ENCODE results near the gene UVRAG.
"Not testable (repeated sequence)": the region's sequence is repeated elsewhere in the genome, so short reads cannot be mapped to it uniquely, and the experiment has no call there.

UVRAG gene

GRCh38 chr11:75899806-75900205, 84.8 kb downstream of the UVRAG start:
- DNase-seq (ENCODE audit: low read depth): no peak
- no peak overlapping the region for H3K4me3 ChIP-seq (ENCODE audit: low read depth, low read length)

DNA sequence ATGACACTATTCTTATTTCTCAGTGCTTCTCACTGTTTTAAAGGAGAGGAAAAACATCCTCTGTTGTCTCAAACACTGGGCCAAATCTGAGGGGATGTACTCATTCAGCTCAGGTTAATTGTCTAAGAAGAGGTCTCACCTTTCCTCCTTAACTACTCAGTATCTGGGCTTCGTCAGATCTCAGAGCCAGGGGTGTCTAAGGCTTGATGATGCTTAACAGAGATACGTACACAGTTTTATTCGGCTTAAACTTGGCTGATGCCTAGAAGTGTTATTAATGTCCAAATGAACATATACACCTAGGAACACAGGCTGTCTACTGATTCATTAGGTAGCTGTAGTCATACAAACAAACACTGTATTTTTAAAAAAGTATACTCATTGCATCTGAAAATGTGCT, 85.8 kb downstream of the UVRAG start:
- DNase-seq (ENCODE audit: low read depth): no peak
- no peak overlapping the region for H3K4me3 ChIP-seq (ENCODE audit: low read depth, low read length)

GRCh38 chr11:75902631-75903030, 87.6 kb downstream of the UVRAG start:
- no peak overlapping the region for H3K4me3 ChIP-seq (ENCODE audit: low read depth, low read length)
- DNase-seq (ENCODE audit: low read depth): no peak

GRCh38 chr11:75903276-75903675, 88.3 kb downstream of the UVRAG start:
- no peak overlapping the region for H3K4me3 ChIP-seq (ENCODE audit: low read depth, low read length)
- no peak for DNase-seq (ENCODE audit: low read depth)

DNA sequence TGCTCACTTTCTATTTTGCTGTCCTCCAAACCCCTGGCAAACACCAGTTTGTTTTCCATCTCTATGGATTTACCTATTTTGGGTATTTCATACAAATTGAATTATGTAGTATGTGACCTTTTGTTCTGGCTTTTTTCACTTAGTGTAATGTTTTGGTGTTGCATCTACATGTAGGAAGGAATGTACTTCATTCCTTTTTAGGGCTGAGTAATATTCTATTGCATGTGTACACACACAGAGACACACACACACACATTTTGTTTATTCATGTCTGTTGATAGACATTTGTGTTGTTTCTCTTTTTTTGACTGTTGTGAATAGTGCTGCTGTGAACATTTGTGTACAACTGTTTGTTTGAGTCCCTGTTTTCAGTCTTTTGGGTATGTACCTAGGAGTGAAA, 90.4 kb downstream of the UVRAG start:
- DNase-seq (ENCODE audit: low read depth): no peak
- no peak overlapping the region for H3K4me3 ChIP-seq (ENCODE audit: low read depth, low read length)

DNA sequence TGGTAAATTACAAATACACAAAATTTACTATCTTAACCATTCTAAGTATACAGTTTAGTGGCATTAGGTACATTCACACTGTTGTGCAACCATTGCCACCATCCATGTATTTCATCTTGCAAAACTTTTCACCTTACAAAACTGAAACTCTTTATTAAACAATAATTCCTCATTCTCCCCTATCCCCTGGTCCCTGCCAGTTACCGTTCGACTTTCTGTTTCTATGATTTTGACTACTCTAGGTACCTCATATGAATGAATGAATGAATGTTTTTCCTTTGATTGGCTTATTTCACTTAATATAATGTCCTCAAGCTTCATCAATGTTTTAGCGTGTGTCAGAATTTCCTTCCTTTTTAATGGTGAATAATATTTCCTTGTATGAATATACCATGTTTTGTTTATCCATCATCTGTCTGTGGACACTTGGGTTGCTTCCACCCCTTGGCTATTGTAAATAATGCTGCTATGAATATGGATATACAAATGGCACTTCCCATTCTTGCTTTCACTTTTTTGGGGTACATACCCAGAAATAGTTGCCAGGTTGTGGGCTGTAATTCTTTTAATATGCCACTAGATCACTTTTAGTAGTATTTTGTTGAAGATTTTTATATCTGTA, 93.0 kb downstream of the UVRAG start:
- H3K4me3 ChIP-seq (ENCODE audit: low read depth, low read length): no peak overlapping the region
- no peak for DNase-seq (ENCODE audit: low read depth)

GRCh38 chr11:75910426-75911145, 95.6 kb downstream of the UVRAG start:
- H3K4me3 ChIP-seq (ENCODE audit: low read depth, low read length): no peak overlapping the region
- no peak for DNase-seq (ENCODE audit: low read depth)

GRCh38 chr11:75911459-75911858, 96.4 kb downstream of the UVRAG start:
- no peak for DNase-seq (ENCODE audit: low read depth)
- H3K4me3 ChIP-seq (ENCODE audit: low read depth, low read length): no peak overlapping the region

DNA sequence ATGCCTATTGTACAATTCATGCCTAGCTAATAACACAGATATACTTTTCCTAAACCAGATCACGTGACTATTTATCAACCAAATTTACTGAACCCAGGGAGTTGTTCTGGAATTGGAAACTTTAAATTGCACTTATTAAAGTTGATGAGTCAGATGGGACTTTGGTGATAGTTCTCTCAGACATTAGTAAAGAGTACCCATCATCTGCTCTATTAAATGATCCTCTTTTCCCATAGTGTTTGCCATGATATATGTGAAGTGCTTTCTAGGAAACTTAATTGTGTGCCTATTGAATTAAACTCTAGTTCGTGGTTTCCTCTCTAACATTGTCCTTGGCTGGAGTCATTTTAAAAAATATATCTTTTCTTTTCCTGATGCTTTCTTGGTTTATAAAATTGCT, 99.0 kb downstream of the UVRAG start:
- H3K4me3 ChIP-seq (ENCODE audit: low read depth, low read length): no peak overlapping the region
- DNase-seq (ENCODE audit: low read depth): no peak

DNA sequence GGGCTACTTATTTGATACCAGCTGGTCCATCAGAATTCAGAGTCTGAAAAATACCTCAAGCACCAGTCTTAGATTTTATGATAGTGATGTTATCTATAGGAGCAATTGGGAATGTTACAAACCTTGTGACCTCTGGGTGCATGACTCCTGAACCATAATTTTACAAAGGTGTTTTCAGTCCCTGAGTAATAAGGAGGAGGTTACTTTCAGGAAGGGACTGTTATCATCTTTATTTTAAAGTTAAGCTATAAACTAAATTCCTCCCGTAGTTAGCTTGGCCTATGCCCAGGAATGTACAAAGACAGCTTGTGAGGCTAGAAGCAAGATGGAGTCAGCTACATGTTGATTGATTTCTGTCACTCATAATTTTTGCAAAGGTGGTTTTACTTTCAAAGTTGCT, 101.9 kb downstream of the UVRAG start:
- no peak overlapping the region for H3K4me3 ChIP-seq (ENCODE audit: low read depth, low read length)
- no peak for DNase-seq (ENCODE audit: low read depth)

GRCh38 chr11:75918331-75918730, 103.3 kb downstream of the UVRAG start:
- no peak overlapping the region for H3K4me3 ChIP-seq (ENCODE audit: low read depth, low read length)
- no peak for DNase-seq (ENCODE audit: low read depth)

DNA sequence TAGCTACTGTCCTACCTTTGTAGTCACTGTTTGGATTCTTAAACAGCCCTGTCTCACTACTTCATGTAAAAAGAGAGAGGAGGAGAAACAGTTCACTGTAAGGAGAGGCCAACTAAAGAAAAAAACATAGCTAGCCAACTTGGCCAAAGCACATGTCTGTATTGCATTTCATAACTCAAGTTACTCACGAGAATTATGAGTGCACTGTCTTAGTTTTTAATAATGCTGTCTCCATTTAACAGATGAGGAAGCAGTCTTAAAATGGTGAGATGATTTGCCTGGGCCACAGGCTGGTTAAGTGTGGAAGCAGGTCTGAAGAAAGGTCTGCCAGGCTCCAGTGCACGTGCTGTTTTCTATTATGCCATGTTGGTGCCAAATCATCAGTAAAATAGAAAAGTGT, 104.5 kb downstream of the UVRAG start:
- no peak overlapping the region for H3K4me3 ChIP-seq (ENCODE audit: low read depth, low read length)
- DNase-seq (ENCODE audit: low read depth): no peak

- no peak overlapping the region for H3K4me3 ChIP-seq (ENCODE audit: low read depth, low read length)
- DNase-seq (ENCODE audit: low read depth): no peak
Measured at GRCh38 chr11:75920848-75921247, 105.8 kb downstream of the UVRAG start.

- H3K4me3 ChIP-seq (ENCODE audit: low read depth, low read length): no peak overlapping the region
- no peak for DNase-seq (ENCODE audit: low read depth)
Measured at GRCh38 chr11:75921808-75922207, 106.8 kb downstream of the UVRAG start.

GRCh38 chr11:75924966-75925784, 110.2 kb downstream of the UVRAG start:
- no peak for DNase-seq (ENCODE audit: low read depth)
- no peak overlapping the region for H3K4me3 ChIP-seq (ENCODE audit: low read depth, low read length)

GRCh38 chr11:75925785-75926164, 110.8 kb downstream of the UVRAG start:
- no peak overlapping the region for H3K4me3 ChIP-seq (ENCODE audit: low read depth, low read length)
- no peak for DNase-seq (ENCODE audit: low read depth)

GRCh38 chr11:75929706-75930105, 114.7 kb downstream of the UVRAG start:
- H3K4me3 ChIP-seq (ENCODE audit: low read depth, low read length): no peak overlapping the region
- no peak for DNase-seq (ENCODE audit: low read depth)

DNA sequence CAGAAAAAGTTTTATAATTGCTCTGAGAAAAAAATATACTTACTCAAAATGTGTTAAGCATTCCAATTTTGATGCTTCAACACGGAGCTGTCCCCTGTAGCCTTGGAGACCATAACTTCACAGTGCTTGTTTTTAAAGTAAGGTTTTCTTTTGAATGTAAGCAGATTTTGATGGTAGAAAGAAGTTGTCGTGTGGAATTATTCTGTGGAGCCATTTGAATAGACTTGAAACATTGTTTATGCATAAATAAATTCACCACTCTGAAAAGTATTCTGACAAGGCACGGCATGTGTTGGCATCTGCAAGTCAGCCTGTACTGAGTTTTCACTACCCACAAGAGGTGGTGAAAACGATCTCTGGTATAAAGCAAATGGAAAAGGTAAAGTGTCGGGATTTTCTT, 115.5 kb downstream of the UVRAG start:
- no peak overlapping the region for H3K4me3 ChIP-seq (ENCODE audit: low read depth, low read length)
- no peak for DNase-seq (ENCODE audit: low read depth)

DNA sequence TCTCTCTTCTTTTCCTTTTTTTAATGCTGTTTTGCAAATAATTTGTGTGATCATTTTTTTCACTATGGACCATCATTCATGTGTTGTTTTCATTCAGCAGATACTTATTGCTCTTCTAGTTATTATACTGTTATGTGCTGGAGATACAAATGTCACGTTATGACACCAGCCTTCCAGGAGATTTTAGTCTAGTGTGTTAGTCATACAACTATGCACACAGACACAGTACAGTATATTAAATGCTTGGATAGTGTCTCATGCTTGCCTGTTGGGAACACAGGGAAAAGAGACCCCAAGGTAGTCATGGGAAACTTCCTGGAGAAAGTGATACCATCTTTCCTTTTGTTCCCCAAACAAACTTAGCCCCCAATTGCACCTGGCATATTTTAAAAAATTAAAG, 116.1 kb downstream of the UVRAG start:
- no peak overlapping the region for H3K4me3 ChIP-seq (ENCODE audit: low read depth, low read length)
- DNase-seq (ENCODE audit: low read depth): no peak

GRCh38 chr11:75933736-75934135, 118.7 kb downstream of the UVRAG start:
- not testable (repeated sequence) for DNase-seq (ENCODE audit: low read depth); H3K4me3 ChIP-seq (ENCODE audit: low read depth, low read length)

GRCh38 chr11:75934851-75935250, 119.8 kb downstream of the UVRAG start:
- no peak for DNase-seq (ENCODE audit: low read depth)
- H3K4me3 ChIP-seq (ENCODE audit: low read depth, low read length): no peak overlapping the region
